ENCODE results near the gene ZNF507.
"Not testable (repeated sequence)": the region's sequence is repeated elsewhere in the genome, so short reads cannot be mapped to it uniquely, and the experiment has no call there.

ZNF507 gene

DNA sequence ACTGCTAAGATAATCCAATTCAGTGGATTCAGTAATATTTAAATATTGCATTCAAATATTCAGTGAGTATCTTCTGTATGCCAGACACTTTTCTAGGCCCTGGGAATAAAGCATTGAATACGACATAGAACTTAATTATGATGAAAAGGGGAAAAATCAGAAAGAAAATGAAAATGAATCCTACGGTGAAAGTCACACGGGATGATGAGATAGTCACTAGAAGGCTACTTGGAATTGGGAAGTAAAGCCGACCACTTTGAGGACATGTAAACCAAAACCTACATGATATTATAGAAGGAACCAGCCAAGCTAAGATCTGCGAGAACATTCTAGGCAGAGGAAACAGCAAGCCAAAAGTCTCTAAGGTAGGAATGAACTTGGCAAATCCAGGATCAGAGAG lies 70.3 kb downstream of the ZNF507 start:
- DNase-seq = no peak

DNA sequence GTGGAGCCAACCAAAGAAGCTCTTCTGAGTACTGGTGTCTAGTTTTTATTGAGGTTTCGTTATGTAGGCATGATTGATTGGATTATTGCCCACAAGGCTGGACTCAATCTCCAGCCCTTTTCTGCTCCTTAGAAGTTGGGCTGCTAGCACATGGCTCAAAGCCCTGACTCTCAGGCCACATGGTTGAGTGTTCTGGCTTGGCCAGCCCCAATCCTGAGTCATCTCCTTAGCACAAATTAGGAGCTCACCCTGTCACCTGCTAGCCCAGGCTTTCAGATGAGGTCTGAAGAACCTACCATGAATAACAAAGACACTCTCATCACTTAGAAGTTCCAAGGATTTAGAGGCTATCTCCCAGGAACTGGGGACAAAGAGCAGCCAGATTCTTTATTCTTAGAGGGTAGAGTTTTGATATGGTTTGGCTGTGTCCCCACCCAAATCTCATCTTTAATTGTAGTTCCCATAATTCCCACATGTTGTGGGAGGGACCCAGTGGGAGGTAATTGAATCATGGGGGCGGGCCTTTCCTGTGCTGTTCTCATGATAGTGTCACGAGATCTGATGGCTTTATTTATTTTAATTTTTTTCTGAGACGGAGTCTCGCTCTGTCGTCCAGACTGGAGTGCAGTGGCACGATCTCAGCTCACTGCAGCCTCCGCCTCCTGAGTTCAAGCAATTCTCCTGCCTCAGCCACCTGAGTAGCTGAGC lies 71.5 kb downstream of the ZNF507 start:
- no peak for DNase-seq

DNA sequence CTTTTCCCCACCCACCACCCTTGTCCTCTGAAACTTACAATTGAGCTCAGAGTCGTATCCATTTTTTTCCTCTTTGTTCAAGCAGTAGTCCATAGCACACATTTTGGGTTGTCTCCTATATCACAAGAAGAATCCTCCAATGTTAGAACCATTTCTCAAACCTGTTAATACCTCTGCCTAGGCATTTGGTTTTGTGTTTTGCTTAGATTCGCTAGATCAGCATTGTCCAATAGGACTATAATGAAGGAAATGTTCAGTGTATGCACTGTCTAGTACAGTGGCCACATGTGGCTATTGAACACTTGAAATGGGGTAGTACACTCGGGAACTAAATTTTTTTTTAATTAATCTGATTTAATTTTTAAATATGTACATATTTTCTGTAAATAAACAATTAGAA lies 72.7 kb downstream of the ZNF507 start:
- DNase-seq = no peak

DNA sequence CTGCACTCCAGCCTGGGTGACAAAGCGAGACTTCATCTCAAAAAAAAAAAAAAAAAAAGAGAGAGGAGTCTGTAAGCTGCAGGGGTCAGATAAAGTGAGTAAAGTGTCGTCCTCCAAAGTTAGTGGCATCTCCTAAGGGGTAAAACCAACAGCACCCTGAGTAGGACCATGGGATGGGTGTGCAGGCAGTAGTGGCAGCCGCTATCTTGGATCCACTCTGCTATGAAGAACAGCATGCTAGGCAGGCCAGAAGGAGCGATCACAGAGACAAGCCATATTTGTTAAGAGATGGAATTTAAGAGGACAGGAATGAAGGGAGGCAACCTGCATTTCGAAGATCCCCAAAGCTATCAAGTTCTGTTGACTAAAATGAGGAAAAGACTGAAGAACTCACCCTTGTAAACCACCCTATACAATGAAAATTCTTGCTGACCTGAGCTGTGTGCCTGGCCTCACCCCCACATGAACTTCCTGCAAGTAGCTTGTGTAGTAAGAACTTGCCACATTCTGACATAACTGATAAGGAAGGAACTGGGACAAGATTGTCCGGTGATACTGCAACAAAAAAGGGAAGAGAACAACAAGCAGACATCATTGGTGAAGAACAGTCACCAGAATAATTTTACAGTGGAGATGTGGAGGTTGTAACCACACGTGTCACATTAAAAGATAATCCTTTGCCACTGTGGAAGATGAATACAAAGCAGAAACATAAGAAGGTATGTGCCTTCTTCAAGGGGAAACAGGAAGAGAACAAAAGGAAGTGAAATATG lies 76.4 kb downstream of the ZNF507 start:
- no peak for DNase-seq

DNA sequence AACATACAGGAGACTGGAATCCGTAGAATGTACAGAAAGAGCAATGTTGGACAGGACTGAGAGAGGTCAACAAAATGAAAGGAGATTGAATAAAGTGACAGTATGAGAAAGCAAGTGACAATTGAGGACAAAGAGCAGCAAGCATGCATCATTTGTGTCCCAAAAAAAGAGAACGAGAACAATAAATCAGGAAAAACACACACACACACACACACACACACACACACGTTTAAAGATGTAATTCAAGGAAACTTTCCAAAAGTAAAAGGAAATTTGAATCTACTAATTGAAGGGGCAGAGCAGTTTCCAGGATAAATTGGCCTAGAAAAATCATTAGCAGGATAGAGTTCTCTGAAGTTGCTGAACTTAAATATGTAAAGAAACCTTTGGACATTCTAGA lies 77.0 kb downstream of the ZNF507 start:
- DNase-seq = no peak

DNA sequence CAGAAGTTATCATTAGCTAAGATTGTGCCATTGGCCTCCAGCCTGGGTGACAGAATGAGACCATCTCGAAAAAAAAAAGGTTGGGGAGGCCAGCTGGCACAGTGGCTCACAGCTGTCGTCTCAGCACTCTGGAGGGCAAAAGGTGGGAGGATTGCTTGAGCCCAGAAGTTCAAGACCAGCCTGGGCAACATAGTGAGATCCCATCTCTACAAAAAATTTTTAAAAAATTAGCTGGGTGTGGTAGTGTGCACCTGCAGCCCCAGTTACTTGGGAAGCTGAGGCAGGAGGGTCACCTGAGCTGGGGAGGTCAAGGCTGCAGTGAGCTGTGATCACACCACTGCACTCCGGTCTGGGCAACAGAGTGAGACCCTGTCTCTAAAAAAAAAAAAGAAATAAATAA lies 78.5 kb downstream of the ZNF507 start:
- DNase-seq = not testable (repeated sequence)

DNA sequence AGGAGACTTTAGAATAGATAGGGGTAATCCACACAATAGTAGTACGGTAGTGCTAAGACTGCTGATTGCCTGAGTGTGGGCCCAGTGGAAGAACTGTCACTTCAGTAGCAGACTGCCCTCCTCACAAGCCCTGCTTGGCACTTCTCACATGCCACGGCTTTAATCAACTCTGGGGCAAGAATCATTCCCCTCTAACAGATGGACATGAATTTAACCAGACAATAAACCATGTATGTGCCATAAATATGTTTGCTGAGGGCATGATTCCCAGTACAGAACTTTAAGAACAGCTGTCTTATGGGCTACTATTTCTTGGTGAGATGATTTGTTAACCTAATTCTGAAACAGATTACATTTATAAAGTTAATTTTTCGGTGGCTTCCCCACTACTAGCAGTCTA lies 82.1 kb downstream of the ZNF507 start:
- no peak for DNase-seq

DNA sequence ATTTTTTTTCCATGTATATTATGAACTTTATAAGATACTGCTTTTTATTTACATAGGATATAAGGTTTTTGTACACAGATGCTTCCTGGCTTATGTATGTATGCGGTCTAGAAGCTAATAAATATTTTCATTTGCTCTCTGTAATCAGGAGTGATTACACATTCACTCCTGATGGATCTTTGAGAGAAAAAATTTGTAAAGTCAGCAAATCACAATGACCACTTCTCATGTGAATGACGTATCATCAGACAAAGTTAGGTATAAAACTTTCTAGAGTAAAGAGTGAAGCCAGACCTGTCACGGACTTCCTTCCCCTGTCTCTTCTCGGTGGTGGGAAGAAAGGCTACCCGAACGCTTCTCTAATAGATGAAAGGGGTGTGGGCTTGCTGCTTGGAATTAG lies 91.3 kb downstream of the ZNF507 start:
- DNase-seq = no peak

DNA sequence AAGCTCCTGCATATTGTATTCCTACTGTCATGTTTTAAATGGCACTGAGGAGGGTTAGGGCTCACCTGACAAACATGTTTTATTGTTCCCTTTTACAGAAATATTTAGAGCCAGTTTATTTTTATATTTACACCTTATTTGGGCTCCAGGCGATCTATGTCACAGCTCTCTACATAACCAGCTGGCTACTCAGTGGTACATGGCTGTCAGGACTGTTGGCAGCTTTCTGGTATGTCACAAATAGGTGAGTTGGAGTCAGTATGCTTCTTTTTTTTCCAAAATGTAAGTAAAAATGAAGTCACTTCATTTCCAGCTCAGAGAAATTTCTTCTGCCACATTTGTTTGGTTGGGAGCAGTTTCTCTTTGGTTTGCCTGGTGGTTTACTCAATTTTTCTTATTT lies 91.7 kb downstream of the ZNF507 start:
- no peak for DNase-seq
